Hepatocyte (in vitro differentiated cells): ENCODE results near the gene CDC42EP1.

Experiments used
- EZH2 ChIP-seq: fragments of 200-600 bp; sonication (generic); IDR thresholded peaks from 2 replicates; pipeline ENCODE4 v1.6.1; 2016; ENCODE audit warnings: antibody characterized with exemption, mild to moderate bottlenecking, borderline replicate concordance
- TF ChIP-seq, protein P1 (sequence below): fragments of 200-600 bp; sonication (generic); IDR thresholded peaks from 2 replicates; pipeline ENCODE4 v1.5.1; 2016; ENCODE audit warnings: antibody characterized with exemption, mild to moderate bottlenecking; ENCODE audit not compliant: poor library complexity

DNA sequence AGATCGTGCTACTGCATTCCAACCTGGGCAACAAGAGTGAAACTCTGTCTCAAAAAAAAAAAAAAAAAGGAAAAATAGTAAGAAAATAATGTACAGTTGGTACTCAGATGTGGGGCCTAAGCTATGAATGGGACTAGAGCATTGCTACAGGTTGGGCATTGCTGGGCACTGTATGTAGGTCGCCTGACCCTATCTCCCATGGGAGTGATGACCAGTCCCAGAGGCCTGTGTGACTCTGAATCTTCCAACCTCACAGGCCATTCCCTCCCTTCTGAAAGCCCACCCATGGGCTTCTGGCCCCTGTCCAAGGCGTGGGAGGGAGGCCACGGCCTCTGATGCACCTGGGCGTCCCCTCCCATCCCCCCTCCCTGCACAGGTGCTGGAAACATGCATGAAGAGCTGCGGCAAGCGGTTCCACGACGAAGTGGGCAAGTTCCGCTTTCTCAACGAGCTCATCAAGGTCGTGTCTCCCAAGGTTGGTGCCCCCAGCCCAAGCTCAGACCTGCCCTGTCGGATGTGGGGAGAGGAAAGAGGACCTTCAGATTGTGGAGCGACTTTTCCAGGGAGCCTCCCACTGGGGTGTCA, 57.9 kb downstream of the CDC42EP1 start:
- TF ChIP-seq, protein P1, sequence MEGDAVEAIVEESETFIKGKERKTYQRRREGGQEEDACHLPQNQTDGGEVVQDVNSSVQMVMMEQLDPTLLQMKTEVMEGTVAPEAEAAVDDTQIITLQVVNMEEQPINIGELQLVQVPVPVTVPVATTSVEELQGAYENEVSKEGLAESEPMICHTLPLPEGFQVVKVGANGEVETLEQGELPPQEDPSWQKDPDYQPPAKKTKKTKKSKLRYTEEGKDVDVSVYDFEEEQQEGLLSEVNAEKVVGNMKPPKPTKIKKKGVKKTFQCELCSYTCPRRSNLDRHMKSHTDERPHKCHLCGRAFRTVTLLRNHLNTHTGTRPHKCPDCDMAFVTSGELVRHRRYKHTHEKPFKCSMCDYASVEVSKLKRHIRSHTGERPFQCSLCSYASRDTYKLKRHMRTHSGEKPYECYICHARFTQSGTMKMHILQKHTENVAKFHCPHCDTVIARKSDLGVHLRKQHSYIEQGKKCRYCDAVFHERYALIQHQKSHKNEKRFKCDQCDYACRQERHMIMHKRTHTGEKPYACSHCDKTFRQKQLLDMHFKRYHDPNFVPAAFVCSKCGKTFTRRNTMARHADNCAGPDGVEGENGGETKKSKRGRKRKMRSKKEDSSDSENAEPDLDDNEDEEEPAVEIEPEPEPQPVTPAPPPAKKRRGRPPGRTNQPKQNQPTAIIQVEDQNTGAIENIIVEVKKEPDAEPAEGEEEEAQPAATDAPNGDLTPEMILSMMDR, result no peak
- TF ChIP-seq EZH2, result no peak
